Measurements from ENCODE around the gene SSBP3. TPM values are rescaled to one million over a fixed set of nuclear protein-coding genes. Genes with fewer than 3 reads are reported as not detected.
A peak's percentile ranks its signal among the peaks of the same experiment; 100 is the strongest.

The SSBP3 gene
- total and polyA plus RNA-seq, 9 of the 15 experiments (the other 6 are each of a cell fraction or from before 2014, with no cell fraction given) = 8.7 to 108 (median 33.8) TPM

DNA sequence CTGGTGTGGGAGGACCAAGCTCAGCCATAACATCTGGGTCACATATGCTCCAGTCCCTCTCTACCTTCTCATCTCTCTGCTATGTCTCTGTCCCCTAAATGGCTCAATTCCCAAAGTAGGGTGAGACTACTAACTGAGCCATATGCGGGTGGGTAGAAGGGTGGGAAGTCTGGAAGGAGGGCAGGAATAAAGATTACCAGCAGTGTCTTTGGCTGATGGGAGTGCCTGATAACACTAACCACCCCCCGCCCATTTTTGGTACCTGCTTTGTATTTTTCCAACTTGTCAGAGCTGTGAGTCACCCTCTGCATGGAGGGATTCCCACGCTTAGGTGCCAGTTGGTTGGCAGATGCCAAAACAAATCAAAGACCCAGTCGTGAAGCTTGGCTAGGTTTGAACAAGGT lies 14.9 kb upstream of the SSBP3 start (continued):
- no peak for TF ChIP-seq CEBPZ (IDR thresholded peaks at IDR 0.05; ENCODE audit: borderline replicate concordance, low read depth, low read length)
- TF ChIP-seq CBX1 (IDR thresholded peaks at IDR 0.05; ENCODE audit: low read depth) = no peak
- TF ChIP-seq MTA3 (IDR thresholded peaks at IDR 0.05; ENCODE audit: borderline replicate concordance) = no peak
- no peak for TF ChIP-seq SIRT6 (IDR thresholded peaks at IDR 0.05; ENCODE audit: low read depth, low read length)
- TF ChIP-seq, protein P1, sequence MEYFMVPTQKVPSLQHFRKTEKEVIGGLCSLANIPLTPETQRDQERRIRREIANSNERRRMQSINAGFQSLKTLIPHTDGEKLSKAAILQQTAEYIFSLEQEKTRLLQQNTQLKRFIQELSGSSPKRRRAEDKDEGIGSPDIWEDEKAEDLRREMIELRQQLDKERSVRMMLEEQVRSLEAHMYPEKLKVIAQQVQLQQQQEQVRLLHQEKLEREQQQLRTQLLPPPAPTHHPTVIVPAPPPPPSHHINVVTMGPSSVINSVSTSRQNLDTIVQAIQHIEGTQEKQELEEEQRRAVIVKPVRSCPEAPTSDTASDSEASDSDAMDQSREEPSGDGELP (CRISPR knock-in tag; IDR thresholded peaks at IDR 0.05; ENCODE audit: borderline replicate concordance) = no peak
- TF ChIP-seq FOSL1 (tag; conservative IDR thresholded peaks at IDR 0.05) = peak; percentile 57
- TF ChIP-seq MAZ (CRISPR knock-in tag; conservative IDR thresholded peaks at IDR 0.05 in 1 of 2, IDR thresholded peaks at IDR 0.05 in 1 of 2) = no peak
- no peak for TF ChIP-seq FOS (IDR thresholded peaks at IDR 0.05; ENCODE audit: extremely low read depth, insufficient read length)
- TF ChIP-seq LCOR (CRISPR knock-in tag; IDR thresholded peaks at IDR 0.05) = no peak
- no peak for TF ChIP-seq RNF219 (CRISPR knock-in tag; IDR thresholded peaks at IDR 0.05)
- no peak for TF ChIP-seq YBX1 (IDR thresholded peaks at IDR 0.05)
- TF ChIP-seq RFX1 (IDR thresholded peaks at IDR 0.05) = no peak
- TF ChIP-seq HMGN3 (IDR thresholded peaks at IDR 0.05; ENCODE audit: borderline replicate concordance, extremely low read depth, insufficient read length, low read depth, low read length) = no peak
- TF ChIP-seq DPF2 (IDR thresholded peaks at IDR 0.05) = no peak
- no peak for TF ChIP-seq GTF2A2 (tag; IDR thresholded peaks at IDR 0.05)
- TF ChIP-seq MECOM (CRISPR knock-in tag; IDR thresholded peaks at IDR 0.05) = no peak
- TF ChIP-seq XRCC3 (IDR thresholded peaks at IDR 0.05) = no peak
- TF ChIP-seq ATF7 (IDR thresholded peaks at IDR 0.05) = peak; percentile 78
- TF ChIP-seq, protein P2, sequence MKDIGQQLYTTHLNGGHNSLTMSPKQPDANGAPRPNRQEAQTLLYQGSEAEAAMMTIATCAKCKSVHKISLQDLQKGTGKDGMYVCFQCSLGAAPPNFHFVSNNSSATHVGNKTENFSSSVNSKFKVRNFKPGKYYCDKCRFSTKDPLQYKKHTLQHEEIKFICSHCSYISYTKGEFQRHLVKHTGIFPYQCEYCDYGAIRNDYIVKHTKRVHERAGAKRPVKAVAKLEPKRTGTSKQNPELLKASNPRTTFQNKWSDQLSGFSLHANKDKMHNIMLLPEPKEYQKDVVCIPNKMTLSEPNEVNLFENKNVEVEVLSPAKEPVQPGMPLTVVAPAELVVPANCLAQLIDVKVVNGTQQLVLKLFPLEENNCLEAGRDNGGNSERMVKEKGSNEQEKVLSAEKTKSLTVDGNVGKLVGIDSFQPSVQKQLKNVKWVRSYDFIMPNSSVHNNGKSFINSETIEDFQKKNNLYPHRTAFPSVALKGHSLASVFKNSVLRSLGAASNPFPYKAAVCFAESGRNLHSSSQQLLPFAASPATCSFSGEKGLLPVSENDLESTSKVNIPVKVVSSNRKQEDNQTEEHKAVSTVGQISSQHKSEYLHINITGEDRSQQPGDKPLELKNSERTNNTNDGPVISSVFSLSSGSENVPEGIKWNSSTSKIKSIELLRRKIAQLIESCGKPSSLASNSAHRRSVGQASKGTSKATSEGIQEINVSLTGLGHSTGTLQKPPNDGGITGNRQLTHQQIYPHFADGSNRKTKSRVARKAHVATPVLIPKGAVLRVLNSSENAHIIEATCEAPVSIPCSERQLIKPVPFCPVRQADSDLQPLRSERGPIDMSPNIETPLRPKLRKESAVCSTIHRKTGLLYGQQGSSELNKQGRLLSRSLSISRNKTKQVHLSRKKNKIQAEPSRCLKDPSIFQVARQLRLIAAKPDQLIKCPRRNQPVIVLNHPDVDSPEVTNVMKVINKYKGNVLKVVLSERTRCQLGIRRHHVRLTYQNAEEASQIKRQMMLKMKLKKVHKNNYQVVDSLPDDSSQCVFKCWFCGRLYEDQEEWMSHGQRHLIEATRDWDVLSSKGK (CRISPR knock-in tag; IDR thresholded peaks at IDR 0.05) = no peak
